GM19463 (cell line): ENCODE measurements around the gene LARGE1.
A peak's percentile ranks its signal among the peaks of the same experiment; 100 is the strongest.

Experiments
- ATAC-seq: cut with Tn5 transposase; IDR thresholded peaks from one replicate; pipeline ENCODE4 v1.9.1; 2021; ENCODE audit warnings: mild to moderate bottlenecking, moderate library complexity; ENCODE audit not compliant: unreplicated experiment

Gene LARGE1

GRCh38 chr22:33920197-33920540, at the start of gene LARGE1:
Gene LARGE1 (minus strand): TSS chr22:33920476.
- ATAC-seq = peak; percentile 4

- ATAC-seq = no peak
These were observed 48.8 kb upstream of the LARGE1 start for GRCh38 chr22:33969045-33969444.

DNA sequence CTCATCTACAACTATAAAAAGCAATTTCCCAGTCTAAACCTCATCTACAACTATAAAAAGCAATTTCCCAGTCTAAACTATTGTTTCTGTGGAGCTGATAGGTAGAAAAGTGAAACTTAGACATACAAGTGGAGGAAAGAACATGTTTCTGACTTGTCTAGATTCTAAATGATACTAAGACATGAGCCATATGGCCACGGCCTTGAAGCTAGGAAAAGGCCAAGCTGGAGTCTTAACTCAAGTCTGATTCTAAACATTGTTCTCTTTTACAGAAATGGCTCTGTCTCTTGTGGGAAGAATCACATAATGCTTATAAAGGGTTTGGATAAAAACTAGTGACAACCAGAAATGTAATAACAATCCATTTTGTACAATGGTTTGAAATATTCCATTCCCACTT, 43.8 kb upstream of the LARGE1 start:
- no peak for ATAC-seq

DNA sequence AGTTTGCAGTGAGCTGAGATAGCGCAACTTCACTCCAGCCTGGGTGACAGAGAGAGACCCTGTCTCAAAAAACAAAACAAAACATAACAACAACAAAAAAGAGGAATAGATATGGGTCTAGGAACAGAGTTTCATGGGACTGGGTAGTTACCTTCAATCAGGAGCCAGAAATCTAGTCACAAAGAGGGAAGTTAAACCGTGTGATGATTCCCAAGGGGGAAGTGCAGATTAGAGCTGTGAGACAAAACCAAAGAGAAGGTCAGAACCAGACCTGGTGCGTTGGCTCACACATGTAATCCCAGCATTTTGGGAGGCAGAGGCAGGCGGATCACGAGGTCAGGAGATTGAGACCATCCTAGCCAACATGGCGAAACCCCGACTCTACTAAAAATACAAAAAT, 42.1 kb upstream of the LARGE1 start:
- no peak for ATAC-seq

DNA sequence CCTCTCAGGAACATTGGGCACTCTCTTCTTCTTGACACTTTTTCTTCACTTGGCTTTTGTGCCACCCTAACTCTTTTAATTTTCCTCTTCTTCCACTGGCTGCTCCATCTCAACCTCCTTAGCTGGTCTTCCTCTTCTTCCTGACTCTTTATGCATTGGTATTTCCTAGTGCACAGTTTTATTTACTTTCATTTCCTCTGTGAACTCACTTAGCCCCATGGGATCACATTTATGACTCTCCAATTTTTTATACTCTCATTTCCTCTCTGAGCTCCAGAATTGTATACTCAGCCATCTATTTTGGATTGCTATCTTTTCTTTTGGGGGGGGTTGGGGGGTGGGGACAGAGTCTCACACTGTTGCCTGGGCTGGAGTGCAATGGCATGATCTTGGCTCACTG, 38.5 kb upstream of the LARGE1 start:
- ATAC-seq = no peak

- ATAC-seq = no peak
These were observed 36.8 kb upstream of the LARGE1 start for GRCh38 chr22:33957086-33957485.

DNA sequence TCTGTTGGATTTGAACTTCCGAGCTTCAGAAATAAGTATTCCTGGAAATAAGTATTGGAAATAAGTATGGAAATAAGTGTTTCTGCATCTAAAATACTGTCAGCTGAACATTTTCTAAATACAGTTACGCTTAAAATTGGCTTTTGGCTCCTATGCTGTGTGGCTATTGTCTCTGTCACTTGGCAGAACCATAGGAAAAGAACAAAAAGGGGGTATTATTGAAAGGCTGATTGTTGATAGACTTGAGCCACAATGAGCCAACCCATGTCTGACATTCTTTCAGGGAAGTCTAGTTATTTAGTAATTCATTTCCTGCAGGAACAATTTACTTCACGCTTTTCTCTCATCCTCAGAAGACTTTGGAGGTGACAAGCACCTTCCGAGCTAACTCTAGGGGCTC, 32.5 kb upstream of the LARGE1 start:
- no peak for ATAC-seq

- ATAC-seq = no peak
These were observed 20.5 kb upstream of the LARGE1 start for GRCh38 chr22:33940741-33941140.

- ATAC-seq = no peak
These were observed 12.7 kb upstream of the LARGE1 start for GRCh38 chr22:33932997-33933396.

DNA sequence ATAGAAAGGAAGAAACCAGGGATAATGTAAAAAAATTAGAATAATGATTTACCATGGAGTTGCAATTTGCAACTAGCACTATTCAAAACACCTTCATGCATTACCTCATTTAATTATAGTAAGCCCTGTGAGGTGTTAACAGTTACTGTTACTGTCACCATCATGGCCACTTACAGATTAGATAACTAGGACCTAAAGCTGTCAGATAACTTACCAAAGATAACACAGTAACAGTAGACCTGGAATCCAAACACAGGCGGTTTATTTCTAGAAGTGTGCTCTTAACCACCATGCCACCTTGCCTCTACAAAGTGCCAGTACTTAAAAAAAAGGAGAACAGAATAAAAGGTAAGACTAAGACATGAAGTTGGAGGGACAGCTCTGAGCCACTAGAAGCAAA, 11.1 kb upstream of the LARGE1 start:
- no peak for ATAC-seq

GRCh38 chr22:33927752-33928151, 7.5 kb upstream of the LARGE1 start:
- ATAC-seq = no peak

DNA sequence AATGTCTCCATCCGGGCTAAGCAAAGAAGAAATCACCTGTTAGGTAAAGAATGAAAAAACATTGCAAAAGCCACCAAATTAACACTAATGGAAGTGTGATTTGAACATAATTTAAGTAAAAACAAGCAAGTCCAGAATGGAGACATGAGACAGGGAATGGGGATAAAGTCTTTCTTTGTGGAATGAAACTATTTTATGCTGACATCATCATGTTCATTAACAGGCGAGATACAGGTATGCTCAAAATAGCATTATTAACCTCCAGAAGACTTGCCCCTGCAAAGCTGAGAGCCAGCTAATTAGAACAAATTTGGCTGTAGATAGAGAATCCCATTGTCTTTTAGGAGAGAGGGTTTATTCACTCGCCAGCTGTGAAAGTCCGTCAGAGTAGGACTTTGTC, 4.9 kb upstream of the LARGE1 start:
- ATAC-seq = no peak

DNA sequence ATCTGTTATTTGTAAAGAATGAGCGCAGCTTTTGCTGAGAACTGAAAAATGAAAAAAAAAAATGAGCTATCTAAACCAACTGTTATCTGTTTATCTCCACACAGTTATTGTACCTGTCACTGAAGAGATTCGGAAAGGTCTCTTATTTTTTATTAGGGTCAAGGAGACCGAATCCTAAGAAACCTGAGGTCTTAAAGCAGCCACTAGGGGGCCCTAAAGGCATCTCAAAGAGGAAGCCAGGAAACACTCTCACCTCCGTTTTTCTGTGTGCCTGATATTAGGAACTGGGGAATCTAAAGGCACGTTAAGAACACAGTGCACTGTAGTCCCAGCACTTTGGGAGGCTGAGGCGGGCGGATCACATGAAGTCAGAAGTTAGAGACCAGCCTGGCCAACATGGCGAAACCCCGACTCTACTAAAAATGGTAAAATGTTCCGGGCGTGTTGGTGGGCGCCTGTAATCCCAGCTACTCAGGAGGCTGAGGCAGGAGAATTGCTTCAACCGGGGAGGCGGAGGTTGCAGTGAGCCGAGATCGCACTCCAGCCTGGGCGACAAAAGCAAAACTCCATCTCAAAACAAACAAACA, 3.5 kb upstream of the LARGE1 start:
- no peak for ATAC-seq

DNA sequence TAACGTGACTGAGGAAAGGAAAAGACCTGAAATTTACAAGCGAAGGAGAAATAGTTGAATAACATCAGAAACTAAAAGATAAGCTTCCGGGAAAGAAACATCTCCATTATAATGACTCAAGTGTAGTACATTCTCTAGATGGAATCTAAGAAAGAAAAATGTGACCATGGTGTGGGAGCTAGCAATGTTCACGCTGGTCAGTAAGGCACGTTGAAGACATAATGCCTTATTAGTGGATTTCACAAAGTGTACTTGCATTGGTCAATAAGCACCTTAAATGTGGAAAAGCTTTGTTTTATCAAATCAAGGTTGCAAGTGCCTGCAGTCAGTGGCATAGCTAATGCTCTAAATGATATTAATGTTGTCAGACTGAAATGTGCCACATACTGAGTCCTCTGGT, 2.8 kb upstream of the LARGE1 start:
- ATAC-seq = no peak

GRCh38 chr22:33922349-33922681, 2.0 kb upstream of the LARGE1 start:
- ATAC-seq = no peak

GRCh38 chr22:33921525-33922348, 1.5 kb upstream of the LARGE1 start:
- ATAC-seq = no peak

DNA sequence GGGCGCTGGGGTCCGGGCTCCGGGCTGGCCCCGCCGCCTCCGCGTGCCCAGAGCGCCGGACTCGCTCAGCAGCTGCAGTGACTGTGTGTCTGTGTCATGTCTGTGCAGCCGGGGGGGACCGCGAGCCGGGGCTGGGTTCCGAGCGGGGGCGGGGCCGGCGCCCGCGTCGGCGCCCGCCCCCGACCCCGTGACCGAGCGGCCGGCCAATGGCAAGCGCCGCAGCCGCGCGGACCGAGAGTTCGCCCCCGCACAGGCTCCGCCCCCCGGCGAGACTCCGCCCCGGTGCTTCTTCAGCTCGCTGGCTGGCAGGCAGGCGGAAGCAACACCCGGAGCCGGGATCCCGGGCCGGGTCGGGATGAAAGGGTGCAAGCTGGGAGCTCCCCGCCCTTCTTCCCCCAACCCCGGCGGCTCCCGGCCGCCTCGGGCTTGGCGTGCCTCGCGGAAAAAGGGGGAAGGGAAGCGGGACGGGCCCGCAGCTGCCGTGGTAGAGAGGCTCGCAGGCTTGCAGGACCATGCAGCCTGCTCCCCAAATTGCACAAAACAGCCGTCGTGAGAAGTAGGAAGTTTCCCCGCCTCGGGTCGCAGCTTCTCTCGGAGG, 750 bp upstream of the LARGE1 start:
- peak; percentile 79 for ATAC-seq

GRCh38 chr22:33919391-33920196, 682 bp downstream of the LARGE1 start:
- ATAC-seq = no peak

DNA sequence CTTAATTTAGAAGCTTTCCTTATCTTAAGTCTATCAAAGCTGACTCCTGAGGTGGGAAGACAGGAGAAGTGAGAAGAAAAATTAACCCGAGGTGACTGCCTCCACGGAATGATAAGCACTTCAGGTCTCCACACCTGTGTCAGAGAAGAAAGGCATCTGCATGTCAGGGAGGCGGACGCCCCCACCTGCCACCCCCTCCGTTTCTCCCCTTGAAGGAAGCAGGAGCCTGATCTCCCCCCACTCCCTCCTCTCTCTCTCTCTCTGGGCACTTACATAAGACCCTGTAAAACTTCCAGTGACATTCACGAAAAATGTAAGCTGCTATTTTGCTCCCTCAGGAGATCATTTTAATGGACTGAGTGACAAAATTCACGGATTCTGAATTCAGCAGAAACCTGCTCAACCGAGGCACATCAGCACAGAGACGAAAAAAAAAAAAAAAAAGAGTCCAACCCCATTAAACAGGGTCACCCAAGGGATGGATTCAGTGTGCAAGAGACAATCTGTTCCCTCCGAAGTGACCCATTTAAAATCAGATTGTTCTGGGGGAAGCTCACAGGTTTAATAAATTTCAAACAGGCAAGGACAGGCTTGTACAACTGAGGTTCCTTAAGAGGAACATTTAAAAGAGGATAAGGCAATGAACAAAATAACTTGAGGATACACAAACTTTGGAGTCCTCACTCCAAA, 1.5 kb downstream of the LARGE1 start:
- no peak for ATAC-seq

GRCh38 chr22:33917744-33918406, 2.4 kb downstream of the LARGE1 start:
- ATAC-seq = no peak

DNA sequence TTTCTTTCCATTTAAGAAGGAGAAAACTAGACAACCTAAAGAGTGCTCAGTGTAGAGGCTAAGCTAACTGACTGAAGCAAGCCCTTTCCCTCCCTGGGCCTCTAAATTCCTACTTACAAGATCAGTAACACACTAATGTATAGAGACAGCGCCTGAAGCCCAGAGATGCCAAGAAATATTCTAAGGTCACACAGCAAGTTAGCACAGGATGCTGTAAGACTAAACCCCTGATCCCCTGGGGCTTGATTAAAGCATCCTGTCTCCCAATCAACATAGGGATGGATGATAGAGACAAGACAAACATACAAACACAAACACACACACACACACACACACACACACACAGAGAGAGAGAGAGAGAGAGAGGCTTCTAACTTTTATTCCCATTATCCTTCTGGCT, 5.6 kb downstream of the LARGE1 start:
- no peak for ATAC-seq
